ENCODE data around the gene CSAD. TPM values are rescaled to one million over a fixed set of nuclear protein-coding genes. Genes with fewer than 3 reads are reported as not detected.

CSAD gene
- total RNA-seq, 2 donors from 2014 or later = 70.8 to 89.5 TPM

DNA sequence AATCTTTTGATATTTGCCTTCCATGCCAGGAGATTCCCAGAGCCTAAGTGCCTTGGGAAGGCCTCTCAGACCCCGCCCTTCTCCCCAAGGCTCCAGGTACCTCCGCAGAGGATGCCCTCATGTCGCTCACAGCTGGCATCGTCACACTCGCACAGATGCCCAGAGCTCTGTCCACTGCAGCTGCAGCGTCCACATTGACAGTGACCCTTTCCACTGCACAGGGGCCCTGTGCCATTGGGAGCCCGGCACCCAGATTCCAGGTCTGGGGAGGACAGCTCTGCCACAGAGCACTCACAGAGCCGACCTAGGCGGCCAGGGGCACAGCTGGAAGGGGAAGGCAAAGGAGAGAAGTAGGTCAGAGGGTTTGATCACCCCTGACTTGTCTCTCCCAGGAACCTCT is 12.3 kb upstream of the CSAD start:
- H3K27me3 ChIP-seq (replicated peaks; ENCODE audit: insufficient read depth) = no peaks in the 10 kb centered on the region
- H3K9me3 ChIP-seq = no peaks in the 10 kb centered on the region
- ATAC-seq (ENCODE audit: insufficient number of reproducible peaks, low FRiP score, low read depth) (no peak), DNase-seq (ENCODE audit: low spot score) (no peak)
- H3K36me3 ChIP-seq = peaks cover 5% of the 10 kb centered on the region
- TF ChIP-seq, protein P1, sequence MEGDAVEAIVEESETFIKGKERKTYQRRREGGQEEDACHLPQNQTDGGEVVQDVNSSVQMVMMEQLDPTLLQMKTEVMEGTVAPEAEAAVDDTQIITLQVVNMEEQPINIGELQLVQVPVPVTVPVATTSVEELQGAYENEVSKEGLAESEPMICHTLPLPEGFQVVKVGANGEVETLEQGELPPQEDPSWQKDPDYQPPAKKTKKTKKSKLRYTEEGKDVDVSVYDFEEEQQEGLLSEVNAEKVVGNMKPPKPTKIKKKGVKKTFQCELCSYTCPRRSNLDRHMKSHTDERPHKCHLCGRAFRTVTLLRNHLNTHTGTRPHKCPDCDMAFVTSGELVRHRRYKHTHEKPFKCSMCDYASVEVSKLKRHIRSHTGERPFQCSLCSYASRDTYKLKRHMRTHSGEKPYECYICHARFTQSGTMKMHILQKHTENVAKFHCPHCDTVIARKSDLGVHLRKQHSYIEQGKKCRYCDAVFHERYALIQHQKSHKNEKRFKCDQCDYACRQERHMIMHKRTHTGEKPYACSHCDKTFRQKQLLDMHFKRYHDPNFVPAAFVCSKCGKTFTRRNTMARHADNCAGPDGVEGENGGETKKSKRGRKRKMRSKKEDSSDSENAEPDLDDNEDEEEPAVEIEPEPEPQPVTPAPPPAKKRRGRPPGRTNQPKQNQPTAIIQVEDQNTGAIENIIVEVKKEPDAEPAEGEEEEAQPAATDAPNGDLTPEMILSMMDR (IDR thresholded peaks at IDR 0.05) = no peak
- H3K4me1 ChIP-seq (ENCODE audit: control insufficient read depth in 1 of 2, low read depth in 2 of 2) = peaks cover 7 to 17% of the 10 kb centered on the region in 2 donors
- H3K27ac ChIP-seq = no peak overlapping the region
- H3K4me3 ChIP-seq = no peak overlapping the region

- H3K27me3 ChIP-seq (replicated peaks; ENCODE audit: insufficient read depth) = no peaks in the 10 kb centered on the region
- no peak overlapping the region for H3K4me3 ChIP-seq
- peaks cover 10% of the 10 kb centered on the region for H3K36me3 ChIP-seq
- ATAC-seq (ENCODE audit: insufficient number of reproducible peaks, low FRiP score, low read depth) = no peak
- TF ChIP-seq, protein P1 (IDR thresholded peaks at IDR 0.05) = no peak
- H3K9me3 ChIP-seq = no peaks in the 10 kb centered on the region
- peaks cover 4 to 13% of the 10 kb centered on the region in 2 donors for H3K4me1 ChIP-seq (ENCODE audit: control insufficient read depth in 1 of 2, low read depth in 2 of 2)
- no peak overlapping the region for H3K27ac ChIP-seq
- no peak for DNase-seq (ENCODE audit: low spot score)
Measured at GRCh38 chr12:53192531-53193021, 11.9 kb upstream of the CSAD start.

DNA sequence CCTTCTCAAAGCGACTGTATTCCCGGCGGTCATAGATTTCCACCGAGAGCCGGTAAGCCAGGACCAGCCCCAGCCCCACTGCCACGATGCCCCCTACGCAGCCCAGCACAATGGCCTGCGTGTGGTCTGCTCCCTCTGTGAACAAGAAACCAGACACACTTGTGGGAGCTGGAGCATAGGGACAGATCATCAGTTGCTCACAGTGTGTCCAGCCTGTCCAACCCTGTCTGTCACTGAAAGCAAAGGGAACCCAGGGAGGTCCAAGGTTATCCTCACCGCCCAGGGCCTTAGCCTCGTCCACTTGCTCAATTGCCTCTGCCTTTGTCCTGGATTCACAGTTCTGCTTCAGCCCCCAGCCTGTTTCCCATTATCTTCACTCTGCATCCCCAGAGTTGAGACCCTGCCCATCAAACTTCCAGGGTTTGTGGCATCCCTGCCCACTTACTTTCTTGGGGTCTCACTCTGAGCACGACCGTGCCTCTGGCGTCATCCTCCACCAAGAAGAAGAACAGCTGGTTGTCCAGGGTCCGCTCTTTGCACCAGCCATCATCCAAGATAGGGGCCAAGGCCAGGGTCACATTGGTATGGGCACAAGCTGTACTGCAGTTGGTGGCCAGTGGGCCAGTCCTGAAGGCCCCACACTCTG is 11.3 kb upstream of the CSAD start:
- no peaks in the 10 kb centered on the region for H3K27me3 ChIP-seq (replicated peaks; ENCODE audit: insufficient read depth)
- no peak for ATAC-seq (ENCODE audit: insufficient number of reproducible peaks, low FRiP score, low read depth)
- DNase-seq (ENCODE audit: low spot score) = no peak

GRCh38 chr12:53191096-53191884 is 10.6 kb upstream of the CSAD start:
- H3K4me3 ChIP-seq = no peak overlapping the region
- TF ChIP-seq, protein P1 (IDR thresholded peaks at IDR 0.05) = no peak
- no peaks in the 10 kb centered on the region for H3K9me3 ChIP-seq
- peaks cover 0 to 6% of the 10 kb centered on the region in 2 donors for H3K4me1 ChIP-seq (ENCODE audit: control insufficient read depth in 1 of 2, low read depth in 2 of 2)
- DNase-seq (ENCODE audit: low spot score) = no peak
- H3K36me3 ChIP-seq = peaks cover 21% of the 10 kb centered on the region
- H3K27ac ChIP-seq = no peak overlapping the region
- H3K27me3 ChIP-seq (replicated peaks; ENCODE audit: insufficient read depth) = no peaks in the 10 kb centered on the region
- ATAC-seq (ENCODE audit: insufficient number of reproducible peaks, low FRiP score, low read depth) = no peak

More for the DNA sequence above, 11.3 kb upstream of the CSAD start:
- no peak overlapping the region for H3K27ac ChIP-seq
- peaks cover 0 to 7% of the 10 kb centered on the region in 2 donors for H3K4me1 ChIP-seq (ENCODE audit: control insufficient read depth in 1 of 2, low read depth in 2 of 2)
- H3K4me3 ChIP-seq = no peak overlapping the region
- H3K36me3 ChIP-seq = peaks cover 14% of the 10 kb centered on the region
- no peaks in the 10 kb centered on the region for H3K9me3 ChIP-seq
- TF ChIP-seq, protein P1 (IDR thresholded peaks at IDR 0.05) = no peak

DNA sequence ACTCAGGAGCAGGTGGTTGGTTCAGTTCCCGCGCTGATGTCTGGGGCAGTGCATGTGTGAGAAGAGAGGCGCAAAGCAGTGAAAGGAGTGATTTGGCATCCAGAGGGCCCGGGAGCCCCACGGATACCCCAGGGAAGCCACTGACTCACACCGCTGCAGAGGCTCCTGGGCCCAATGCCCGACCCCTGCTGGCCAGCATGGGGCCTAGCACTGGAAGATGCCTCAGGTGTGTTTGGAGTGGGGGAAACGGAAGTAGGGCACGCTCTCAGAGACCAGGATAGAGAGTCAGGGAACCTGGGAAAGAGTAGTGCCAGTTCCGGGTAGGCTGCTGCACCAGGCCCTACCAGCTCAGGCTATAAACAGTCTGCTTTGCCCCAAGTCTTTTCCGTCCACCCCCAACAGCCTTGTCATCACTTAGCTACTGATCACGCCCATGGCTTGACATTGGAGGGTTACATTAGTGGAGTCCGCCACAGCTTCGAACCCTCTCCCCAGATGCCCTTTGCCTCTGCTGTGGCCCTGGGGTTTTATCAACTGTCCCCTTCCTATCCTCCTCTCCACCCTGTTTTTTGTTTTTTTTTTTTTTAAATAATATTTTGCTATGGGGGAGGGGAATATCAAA is 9.5 kb upstream of the CSAD start:
- Histone ChIP-seq H3K4me1 (ENCODE audit: control insufficient read depth in 1 of 2, low read depth in 2 of 2) (peaks cover 0 to 8% of the 10 kb centered on the region in 2 donors), H3K4me3 (no peak overlapping the region), H3K27ac (peak overlapping the region in 1 of 2 donors; percentile 7), H3K9me3 (no peaks in the 10 kb centered on the region), H3K36me3 (peaks cover 32% of the 10 kb centered on the region), H3K27me3 (replicated peaks; ENCODE audit: insufficient read depth) (no peaks in the 10 kb centered on the region)
- DNase-seq (ENCODE audit: low spot score) (no peak), ATAC-seq (ENCODE audit: insufficient number of reproducible peaks, low FRiP score, low read depth) (peak; percentile 49)
- TF ChIP-seq, protein P1 (IDR thresholded peaks at IDR 0.05) = peak; percentile 84

Measured in thoracic aorta (tissue), 2 donors.